HG02610 (cell line): ENCODE results near the gene PTPRD.

Source experiments
- ATAC-seq: cut with Tn5 transposase; IDR thresholded peaks from one replicate; pipeline ENCODE4 v1.9.1; 2021; ENCODE audit warnings: mild to moderate bottlenecking, moderate library complexity; ENCODE audit not compliant: unreplicated experiment

Gene PTPRD

DNA sequence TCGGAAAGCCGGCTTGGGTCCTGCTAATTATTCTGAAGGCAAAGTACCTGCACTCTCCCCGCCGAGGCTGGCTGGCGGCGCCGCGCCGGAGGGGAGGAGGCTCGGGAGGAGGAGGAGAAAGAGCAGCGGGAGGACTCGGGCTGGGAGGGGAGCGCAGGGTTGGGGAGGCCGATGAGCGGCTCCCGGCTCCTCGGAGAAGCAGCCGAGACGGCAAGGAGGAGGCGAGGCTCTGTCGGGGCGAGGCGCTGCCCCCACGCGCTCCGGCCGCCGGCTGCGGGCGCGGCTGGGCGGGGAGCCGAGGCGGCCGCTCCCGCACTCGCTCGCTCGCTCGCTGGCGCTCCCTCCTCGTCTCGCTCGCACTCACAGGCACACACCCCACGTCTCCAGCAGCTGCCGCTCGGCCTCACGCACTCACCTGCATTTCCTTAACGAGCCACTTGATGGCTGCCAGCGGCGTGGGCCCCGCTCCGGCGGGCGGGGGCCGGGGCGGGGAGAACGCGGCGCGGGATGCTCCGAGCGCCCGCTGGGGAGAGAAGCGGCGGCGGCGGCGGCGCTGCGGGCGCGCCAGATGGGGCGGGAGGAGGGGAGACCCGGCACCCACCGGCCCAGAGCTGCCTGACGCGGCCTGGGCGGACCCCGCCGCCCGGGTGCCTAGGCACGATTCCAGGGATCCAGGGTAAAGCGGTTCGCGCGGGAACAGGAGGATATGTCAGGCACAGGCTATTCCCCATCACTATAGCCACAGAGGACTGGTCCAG, at the start of gene PTPRD:
TSS of gene PTPRD (minus strand) at position 362 of the 758 bp plus-strand sequence.
- peak; percentile 98 for ATAC-seq

GRCh38 chr9:10661994-10662393, 49.2 kb upstream of the PTPRD start:
- ATAC-seq = no peak

DNA sequence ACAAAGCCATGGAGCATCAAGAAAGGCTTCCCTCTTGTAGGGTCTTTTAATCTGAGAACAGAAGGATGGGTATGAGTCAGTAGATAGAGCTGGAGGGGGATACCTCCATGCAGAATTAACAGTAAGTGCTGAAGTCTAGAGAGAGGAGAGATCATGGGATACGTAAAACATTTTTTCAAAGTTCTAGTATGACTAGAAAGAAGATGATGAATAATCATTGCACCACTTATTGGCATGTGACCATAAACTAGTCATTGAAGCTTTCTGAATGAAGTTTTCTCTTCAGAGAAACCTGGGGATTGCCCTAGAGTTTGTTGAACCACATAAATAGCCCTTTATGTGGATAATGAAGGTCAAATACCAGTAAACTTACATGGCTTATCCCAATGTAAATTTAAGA, 48.6 kb upstream of the PTPRD start:
- no peak for ATAC-seq

DNA sequence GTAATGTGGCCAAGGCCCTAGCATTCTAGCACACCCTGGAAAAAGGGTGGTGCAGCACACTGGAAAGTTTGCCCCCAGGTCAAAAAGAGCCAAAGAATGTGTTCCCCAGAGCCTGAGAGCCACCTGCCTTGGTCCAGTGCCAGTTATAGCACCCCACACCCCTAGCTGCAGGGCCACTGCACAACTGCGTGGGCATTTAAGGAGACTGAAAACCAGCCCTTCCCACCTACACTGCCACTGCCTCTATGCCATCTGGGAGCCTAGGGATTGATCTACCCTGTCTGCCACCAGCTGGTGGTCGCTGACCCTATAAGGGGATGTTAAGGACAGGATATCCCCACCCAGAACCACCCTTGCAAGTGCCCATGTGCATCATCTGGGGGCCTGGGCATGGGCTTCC, 38.2 kb upstream of the PTPRD start:
- no peak for ATAC-seq

DNA sequence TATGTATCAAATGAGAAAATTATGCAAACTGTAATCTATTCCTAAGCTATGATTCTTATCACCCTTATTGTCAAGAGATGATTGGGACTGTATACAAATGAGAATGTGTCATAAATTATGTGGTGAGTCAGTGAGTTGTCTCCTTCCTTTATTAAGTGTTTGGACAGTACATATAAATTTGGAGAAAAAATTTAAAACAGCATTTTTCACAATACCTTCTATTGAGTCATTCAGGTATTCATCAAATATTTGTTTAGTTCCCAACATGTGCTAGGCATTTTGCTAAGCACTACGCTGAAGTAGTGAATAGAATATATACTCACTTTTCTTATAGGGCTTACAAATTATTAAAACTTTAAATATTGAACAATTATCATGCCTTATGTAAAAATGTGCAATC, 36.3 kb upstream of the PTPRD start:
- ATAC-seq = no peak

- no peak for ATAC-seq
Observed at GRCh38 chr9:10633785-10634184, 21.0 kb upstream of the PTPRD start.

DNA sequence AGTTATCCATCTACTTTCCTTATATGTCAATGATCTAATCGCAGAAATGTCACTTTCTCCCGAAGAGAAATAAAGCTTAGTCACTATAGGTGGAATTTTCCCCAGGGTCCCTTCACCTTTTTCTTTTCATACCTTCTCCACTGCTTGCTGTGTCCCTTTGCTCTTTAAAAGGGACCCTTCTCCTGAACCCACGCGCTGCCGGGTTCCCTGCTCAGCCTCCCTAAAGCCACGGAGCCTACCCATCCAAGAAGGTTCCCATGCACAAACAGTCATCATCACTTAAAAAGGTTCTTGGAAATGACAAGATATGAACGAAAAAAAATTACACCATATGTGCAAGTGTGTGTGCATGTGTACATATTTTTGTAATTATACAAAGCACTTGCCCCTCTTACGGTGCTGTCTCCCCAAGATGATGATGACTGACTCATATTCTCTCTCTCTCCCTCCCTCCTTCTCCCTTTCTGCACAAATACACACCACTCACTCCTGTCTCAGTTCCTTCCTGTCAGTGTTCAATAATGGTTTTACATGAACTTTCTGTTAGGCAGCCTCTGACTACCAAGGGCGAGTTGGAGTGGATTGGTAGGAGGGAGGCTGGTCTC, 1.5 kb upstream of the PTPRD start:
- no peak for ATAC-seq

- ATAC-seq = no peak
Observed at GRCh38 chr9:10613419-10613818, 617 bp upstream of the PTPRD start.

DNA sequence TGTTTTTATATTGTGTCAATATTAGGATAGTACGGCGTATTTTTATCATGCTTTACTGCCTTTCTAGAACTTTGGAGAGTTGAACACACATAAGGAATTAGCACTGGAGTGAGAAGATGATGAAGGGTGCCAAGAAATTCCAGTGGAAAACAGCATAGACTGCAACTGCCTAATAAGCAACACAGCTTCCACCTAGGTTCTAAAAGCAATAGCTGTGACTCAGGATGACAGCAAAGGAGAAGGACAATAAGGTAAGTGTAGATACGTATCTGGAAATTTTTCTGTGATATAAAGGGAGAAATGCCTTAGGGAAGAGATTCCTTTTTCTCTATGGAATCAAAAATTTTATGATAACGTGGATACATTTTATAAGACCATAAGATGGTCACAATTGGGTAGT, 7.4 kb downstream of the PTPRD start:
- ATAC-seq = no peak

DNA sequence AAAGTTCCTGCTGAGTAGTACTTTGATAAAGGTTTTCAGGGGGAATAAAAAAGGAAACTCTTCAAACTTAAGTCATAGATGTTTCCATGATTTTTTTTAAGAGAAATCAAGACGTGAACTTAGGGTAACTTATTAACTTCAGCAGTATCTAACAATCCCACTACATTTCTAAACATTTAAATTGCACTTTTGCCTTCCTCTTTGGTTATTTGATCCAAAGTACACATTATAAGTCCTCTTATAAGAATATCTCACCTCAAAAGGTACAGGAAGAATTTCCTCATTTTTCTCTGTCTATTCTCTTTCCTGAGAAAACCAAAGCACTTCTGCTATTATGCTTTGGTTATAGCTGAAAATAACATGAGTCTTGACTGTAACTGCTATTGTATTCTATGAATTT, 7.9 kb downstream of the PTPRD start:
- no peak for ATAC-seq

- no peak for ATAC-seq
Observed at GRCh38 chr9:10597801-10598200, 15.0 kb downstream of the PTPRD start.

GRCh38 chr9:10594482-10594881, 18.3 kb downstream of the PTPRD start:
- ATAC-seq = no peak

DNA sequence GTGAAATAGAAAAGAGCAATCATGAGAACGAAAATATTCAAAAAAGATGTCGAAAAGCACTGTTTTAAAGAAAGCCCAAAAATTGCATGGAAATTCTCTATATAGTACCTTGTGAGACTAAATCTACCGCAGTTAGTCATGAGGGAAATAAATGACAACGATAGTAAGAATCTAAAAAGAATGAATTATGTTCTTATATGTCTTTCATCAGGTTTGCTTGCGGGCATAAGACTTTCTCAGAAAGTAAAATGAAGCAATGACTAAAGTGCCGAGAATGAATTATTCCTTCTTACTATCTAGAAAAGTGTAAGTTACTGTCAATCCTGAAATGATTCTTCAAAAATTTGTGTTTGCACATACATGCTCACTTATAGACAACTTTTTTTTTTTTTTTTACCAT, 26.4 kb downstream of the PTPRD start:
- ATAC-seq = no peak

DNA sequence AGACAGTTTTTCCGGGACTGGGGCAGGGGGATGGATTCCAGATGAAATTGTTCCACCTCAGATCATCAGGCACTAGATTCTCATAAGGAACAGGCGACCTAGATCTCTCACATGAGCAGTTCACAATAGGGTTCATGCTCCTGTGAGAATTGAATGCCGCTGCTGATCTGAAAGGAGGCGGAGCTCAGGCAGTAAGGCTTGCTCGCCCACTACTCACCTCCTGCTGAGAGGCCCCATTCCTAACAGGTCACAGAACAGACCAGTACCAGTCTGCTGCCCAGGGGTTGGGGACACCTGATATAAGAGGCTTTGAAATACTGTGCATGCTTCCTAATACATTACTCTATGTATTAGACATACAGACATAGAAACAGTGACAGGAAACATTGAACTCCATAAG, 41.1 kb downstream of the PTPRD start:
- no peak for ATAC-seq

- no peak for ATAC-seq
Observed at GRCh38 chr9:10566848-10567247, 46.0 kb downstream of the PTPRD start.

- no peak for ATAC-seq
Observed at GRCh38 chr9:10562581-10563343, 50.0 kb downstream of the PTPRD start.

- ATAC-seq = no peak
Observed at GRCh38 chr9:10548348-10548747, 64.5 kb downstream of the PTPRD start.

- ATAC-seq = no peak
Observed at GRCh38 chr9:10538073-10538472, 74.7 kb downstream of the PTPRD start.

GRCh38 chr9:10534850-10535249, 78.0 kb downstream of the PTPRD start:
- no peak for ATAC-seq

DNA sequence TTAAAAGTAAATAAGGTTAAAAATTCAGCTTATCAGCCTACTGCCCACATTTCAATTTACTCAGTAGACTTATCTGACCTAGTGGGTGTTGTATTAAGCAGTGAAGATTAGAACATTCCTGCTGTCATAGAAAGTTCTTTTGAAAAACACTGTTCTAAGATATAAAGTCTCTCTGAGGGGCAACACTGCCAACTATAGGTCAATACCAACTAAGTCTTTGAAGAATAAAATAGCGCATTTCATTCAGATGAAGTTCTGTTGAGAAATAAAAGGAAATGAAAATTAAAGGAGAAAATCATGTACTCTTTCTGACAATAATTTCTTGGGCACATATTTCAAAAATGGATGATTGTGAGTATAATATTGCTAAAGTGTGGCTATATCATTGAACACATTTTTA, 86.8 kb downstream of the PTPRD start:
- ATAC-seq = no peak

DNA sequence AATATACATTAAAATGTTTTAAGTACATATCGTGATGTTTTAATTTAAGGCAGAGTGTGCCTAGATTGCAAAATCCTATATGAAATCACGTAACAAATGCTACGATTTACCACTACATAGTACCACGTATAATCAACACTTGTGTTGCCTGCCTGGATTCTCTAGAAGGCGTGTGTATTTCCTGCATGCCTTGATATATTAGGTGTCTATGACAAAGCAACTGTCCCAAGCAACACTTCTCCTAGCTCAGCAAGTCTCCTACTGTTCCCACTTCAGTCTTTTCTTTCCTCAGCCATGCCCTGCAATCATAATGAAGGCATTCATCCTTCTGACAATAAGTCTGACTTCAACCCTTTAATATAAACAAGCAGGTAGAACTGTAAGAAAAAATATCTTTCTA, 89.6 kb downstream of the PTPRD start:
- no peak for ATAC-seq

DNA sequence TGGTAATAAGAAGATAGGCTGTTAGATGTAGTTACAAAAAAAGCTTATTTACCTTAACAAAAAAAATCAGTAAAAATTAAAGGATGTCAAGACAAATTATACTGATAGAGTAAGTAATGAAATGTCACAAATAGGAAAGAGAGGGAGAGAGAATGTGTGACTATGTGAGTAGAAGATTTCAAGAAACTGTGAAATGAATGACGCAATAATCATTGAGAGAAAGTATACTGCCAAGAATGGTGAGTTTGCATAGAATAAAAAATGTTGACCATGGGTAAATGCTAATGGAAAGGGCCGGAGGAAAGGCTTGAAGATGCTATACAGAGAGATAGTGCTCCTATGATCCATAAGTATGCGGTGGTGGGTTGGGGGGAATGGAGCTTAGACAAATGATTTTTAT, 100.7 kb downstream of the PTPRD start:
- no peak for ATAC-seq
